H9 (cell line): ENCODE results near the gene MAPKAP1. TPM values are rescaled to one million over a fixed set of nuclear protein-coding genes. Genes with fewer than 3 reads are reported as not detected.

Experiments used
- DNase-seq: peaks from one replicate; pipeline ENCODE4 v3.0.0-alpha.2; 2017
- H2AFZ ChIP-seq: one replicate; pipeline ENCODE4 v1.6.1; 2013; ENCODE audit warnings: mild to moderate bottlenecking, low read length, control low read depth, moderate library complexity
- H2AK5ac ChIP-seq: 2 replicates; pipeline ENCODE4 v1.6.1; 2013; ENCODE audit warnings: low read length, control low read depth, mixed read lengths; ENCODE audit not compliant: insufficient read length
- H2BK120ac ChIP-seq: one replicate; pipeline ENCODE4 v1.6.1; 2013; ENCODE audit warnings: low read depth, mild to moderate bottlenecking, low read length, control low read depth, inconsistent platforms; ENCODE audit not compliant: poor library complexity, severe bottlenecking
- H2BK12ac ChIP-seq: 2 replicates; pipeline ENCODE4 v1.6.1; 2013; ENCODE audit warnings: low read length, control low read depth, mixed read lengths, low read depth; ENCODE audit not compliant: insufficient read length
- H2BK15ac ChIP-seq: 2 replicates; pipeline ENCODE4 v1.6.1; 2013; ENCODE audit warnings: low read depth, low read length, control low read depth
- H2BK20ac ChIP-seq: one replicate; pipeline ENCODE4 v1.6.1; 2013; ENCODE audit warnings: low read depth, mild to moderate bottlenecking, low read length, control low read depth, inconsistent platforms; ENCODE audit not compliant: poor library complexity, severe bottlenecking
- H2BK5ac ChIP-seq: 2 replicates; pipeline ENCODE4 v1.6.1; 2013; ENCODE audit warnings: low read length, control low read depth, mixed read lengths; ENCODE audit not compliant: insufficient read length
- H3K14ac ChIP-seq: 2 replicates; pipeline ENCODE4 v1.6.1; 2013; ENCODE audit warnings: low read length, control low read depth; ENCODE audit not compliant: insufficient read depth
- H3K18ac ChIP-seq: 2 replicates; pipeline ENCODE4 v1.6.1; 2013; ENCODE audit warnings: low read depth, mild to moderate bottlenecking, mixed read lengths, low read length, control low read depth; ENCODE audit not compliant: insufficient read length
- H3K23ac ChIP-seq: 2 replicates; pipeline ENCODE4 v1.6.1; 2013; ENCODE audit warnings: low read length, control low read depth, mixed read lengths, low read depth; ENCODE audit not compliant: insufficient read length
- H3K23me2 ChIP-seq: 2 replicates; pipeline ENCODE4 v1.6.1; 2013; ENCODE audit warnings: low read depth, mild to moderate bottlenecking, mixed read lengths, low read length, control low read depth; ENCODE audit not compliant: insufficient read length, poor library complexity, severe bottlenecking
- H3K27ac ChIP-seq: 2 replicates; pipeline ENCODE4 v1.5.1; 2013; ENCODE audit warnings: low read length, control low read depth, mixed read lengths, low read depth; ENCODE audit not compliant: insufficient read length
- H3K27me3 ChIP-seq: 2 replicates; pipeline ENCODE4 v1.6.1; 2013; ENCODE audit warnings: low read length, control low read depth, inconsistent platforms; ENCODE audit not compliant: insufficient read depth
- H3K4ac ChIP-seq: 2 replicates; pipeline ENCODE4 v1.6.1; 2013; ENCODE audit warnings: low read depth, mild to moderate bottlenecking, control low read depth, inconsistent platforms, low read length, moderate library complexity
- H3K4me1 ChIP-seq: 2 replicates; pipeline ENCODE4 v1.6.1; 2013; ENCODE audit warnings: low read length, control low read depth, inconsistent platforms; ENCODE audit not compliant: insufficient read depth
- H3K4me2 ChIP-seq: 2 replicates; pipeline ENCODE4 v1.6.1; 2013; ENCODE audit warnings: low read length, control low read depth, mixed read lengths; ENCODE audit not compliant: insufficient read length, insufficient read depth
- H3K56ac ChIP-seq: 2 replicates; pipeline ENCODE4 v1.6.1; 2013; ENCODE audit warnings: low read depth, mild to moderate bottlenecking, mixed read lengths, low read length, control low read depth; ENCODE audit not compliant: insufficient read length
- H3K79me1 ChIP-seq: 2 replicates; pipeline ENCODE4 v1.6.1; 2013; ENCODE audit warnings: low read depth, mild to moderate bottlenecking, moderate library complexity, low read length, control low read depth, inconsistent platforms; ENCODE audit not compliant: insufficient read depth, poor library complexity, severe bottlenecking
- H3K79me2 ChIP-seq: 2 replicates; pipeline ENCODE4 v1.6.1; 2013; ENCODE audit warnings: low read length, control low read depth, inconsistent platforms; ENCODE audit not compliant: insufficient read depth
- H3K9ac ChIP-seq: 2 replicates; pipeline ENCODE4 v1.6.1; 2013; ENCODE audit warnings: low read length, control low read depth, mixed read lengths; ENCODE audit not compliant: insufficient read length; ENCODE audit errors: extremely low read depth
- H3K9me3 ChIP-seq: one replicate; pipeline ENCODE4 v1.6.1; 2013; ENCODE audit warnings: low read depth, low read length, inconsistent platforms; ENCODE audit not compliant: control insufficient read depth
- H3T11ph ChIP-seq: one replicate; pipeline ENCODE4 v1.6.1; 2013; ENCODE audit warnings: mild to moderate bottlenecking, low read length, control low read depth, inconsistent platforms
- H4K20me1 ChIP-seq: one replicate; pipeline ENCODE4 v1.6.1; 2013; ENCODE audit not compliant: control insufficient read depth, insufficient read length, insufficient read depth
- H4K5ac ChIP-seq: 2 replicates; pipeline ENCODE4 v1.6.1; 2013; ENCODE audit warnings: low read depth, mild to moderate bottlenecking, mixed read lengths, low read length, control low read depth; ENCODE audit not compliant: insufficient read length
- H4K8ac ChIP-seq: replicated peaks from 2 replicates; pipeline ENCODE4 v1.6.1; 2013; ENCODE audit warnings: low read length, control low read depth, mixed read lengths, low read depth; ENCODE audit not compliant: insufficient read length
- H4K91ac ChIP-seq: 2 replicates; pipeline ENCODE4 v1.6.1; 2013; ENCODE audit warnings: low read depth, mild to moderate bottlenecking, moderate library complexity, mixed read lengths, low read length, control low read depth; ENCODE audit not compliant: insufficient read length
- H3K27ac Mint-ChIP-seq, 3 experiments: 2 replicates in 2 of 3; 3 replicates in 1 of 3; pipeline ENCODE4 v1.8.0; 2020 to 2021; ENCODE audit warnings: mixed read lengths in 3 of 3, mild to moderate bottlenecking in 1 of 3, moderate library complexity in 1 of 3
- H3K27me3 Mint-ChIP-seq: 2 replicates; pipeline ENCODE4 v1.8.0; 2021; ENCODE audit warnings: low read depth, mild to moderate bottlenecking, moderate library complexity, mixed read lengths
- H3K36me3 Mint-ChIP-seq, 3 experiments: 2 replicates in 2 of 3; 3 replicates in 1 of 3; pipeline ENCODE4 v1.8.0; 2020 to 2021; ENCODE audit warnings: low read depth in 3 of 3, mixed read lengths in 3 of 3; ENCODE audit not compliant: insufficient read depth in 1 of 3
- H3K4me1 Mint-ChIP-seq, 2 experiments: 2 replicates each; pipeline ENCODE4 v1.8.0; 2020; ENCODE audit warnings: mixed read lengths in 2 of 2
- H3K4me3 Mint-ChIP-seq, 2 experiments: 2 replicates in 1 of 2; 3 replicates in 1 of 2; pipeline ENCODE4 v1.8.0; 2020 to 2021; ENCODE audit warnings: mild to moderate bottlenecking in 2 of 2, mixed read lengths in 2 of 2, moderate library complexity in 1 of 2
- H3K9me3 Mint-ChIP-seq, 2 experiments: 2 replicates in 1 of 2; 3 replicates in 1 of 2; pipeline ENCODE4 v1.8.0; 2020; ENCODE audit warnings: mild to moderate bottlenecking in 2 of 2, mixed read lengths in 2 of 2, moderate library complexity in 1 of 2
- CTCF ChIP-seq: fragments of 200-600 bp; sonication (generic); conservative IDR thresholded peaks from 3 replicates; pipeline ENCODE4 v1.8.0; 2021; ENCODE audit warnings: antibody characterized with exemption, mild to moderate bottlenecking
- WGBS: extraction: QIAGEN DNeasy Blood & Tissue Kit; methylation state at CpG from one replicate; pipeline ENCODE4 v1.1.7; 2013; ENCODE audit warnings: missing lambda C conversion rate, low lambda C conversion rate, mixed read lengths; ENCODE audit not compliant: insufficient read length; ENCODE audit errors: extremely low coverage; 5-methylcytosine and 5-hydroxymethylcytosine counted together
- total RNA-seq: library from RNA; stranded (reverse); gene quantifications from 2 replicates; pipeline ENCODE4 v1.2.1, GENCODE V29; 2021

MAPKAP1 gene
- total RNA-seq, 1 experiment from 2014 or later = 97.0 TPM

- peak overlapping the region in 1 of 3 experiments; percentile 92; a peak in 3 of 7 replicates for H3K27ac Mint-ChIP-seq
- Histone ChIP-seq H3K79me2 (no peaks in the 10 kb centered on the region), H3K9ac (no peak overlapping the region), H4K91ac (no peak overlapping the region), H3K27me3 (no peaks in the 10 kb centered on the region), H2BK12ac (no peak overlapping the region), H3K27ac (no peak overlapping the region), H2AFZ (no peak overlapping the region), H3K23ac (no peak overlapping the region), H2BK5ac (no peak overlapping the region), H3K56ac (no peak overlapping the region), H4K20me1 (no peaks in the 10 kb centered on the region), H3K4ac (no peak overlapping the region), H2BK120ac (no peak overlapping the region), H3K18ac (no peak overlapping the region), H2AK5ac (no peak overlapping the region), H3K14ac (no peak overlapping the region), H3K79me1 (no peaks in the 10 kb centered on the region), H3K23me2 (no peaks in the 10 kb centered on the region), H4K8ac (no peak overlapping the region), H3K4me1 (no peaks in the 10 kb centered on the region), H3K4me2 (no peak overlapping the region), H3T11ph (no peak overlapping the region), H2BK20ac (no peak overlapping the region), H4K5ac (no peak overlapping the region), H3K9me3 (no peaks in the 10 kb centered on the region), H2BK15ac (no peak overlapping the region)
- H3K4me3 Mint-ChIP-seq = no peak overlapping the region
- peak; percentile 63 for DNase-seq
- no peaks in the 10 kb centered on the region for H3K27me3 Mint-ChIP-seq
- no peaks in the 10 kb centered on the region for H3K9me3 Mint-ChIP-seq
- peak; percentile 77 for TF ChIP-seq CTCF
- WGBS = no CpG with 5 or more reads among the region's 2 CpGs
- peaks cover 2 to 11% (median 4%) of the 10 kb centered on the region in 3 experiments; a peak in 3 of 7 replicates for H3K36me3 Mint-ChIP-seq
- peaks cover 6 to 12% of the 10 kb centered on the region in 2 experiments for H3K4me1 Mint-ChIP-seq
Observed at GRCh38 chr9:125558453-125559092, 148.4 kb downstream of the MAPKAP1 start.
